A673 (cell line): ENCODE results near the gene MS4A8. TPM values are rescaled to one million over a fixed set of nuclear protein-coding genes. Genes with fewer than 3 reads are reported as not detected.

ENCODE experiments used
- BruUV-seq: library from RNA; stranded (reverse); fragments of 400-500 nt; replicated peaks from 2 replicates; lab custom pipeline; 2021; lab: Mats Ljungman, UMichigan
- CTCF ChIA-PET: fragments of 300-600 bp; sonication (Branson Sonifier 250); formaldehyde crosslinking; loops from one replicate; lab custom pipeline; 2022; ENCODE audit warnings: antibody characterized with exemption; lab: Charles Lee
- POLR2A ChIA-PET: fragments of 300-600 bp; sonication (Branson Sonifier 250); formaldehyde crosslinking; loops from one replicate; lab custom pipeline; 2022; ENCODE audit warnings: antibody characterized with exemption; ENCODE audit not compliant: low non-redundant PET; lab: Charles Lee
- DNase-seq: peaks from one replicate; pipeline ENCODE4 v3.0.0-alpha.2; 2015; ENCODE audit warnings: low spot score
- H3K27ac ChIP-seq: fragments of 200-600 bp; sonication (generic); 2 replicates; pipeline ENCODE4 v1.5.1; 2016; ENCODE audit warnings: mixed run types, low read depth, mild to moderate bottlenecking, mixed read lengths, antibody characterized with exemption, low read length; ENCODE audit not compliant: poor library complexity, severe bottlenecking
- H3K27me3 ChIP-seq: fragments of 200-600 bp; sonication (generic); replicated peaks from 2 replicates; pipeline ENCODE4 v1.6.1; 2017; ENCODE audit warnings: mixed run types, low read depth, mild to moderate bottlenecking, mixed read lengths, antibody characterized with exemption, low read length; ENCODE audit not compliant: insufficient read depth, poor library complexity
- H3K36me3 ChIP-seq: fragments of 200-600 bp; sonication (generic); 2 replicates; pipeline ENCODE4 v1.6.1; 2016; ENCODE audit warnings: mixed run types, mild to moderate bottlenecking, mixed read lengths, antibody characterized with exemption, low read length; ENCODE audit not compliant: insufficient read depth, poor library complexity, severe bottlenecking
- H3K4me1 ChIP-seq: fragments of 200-600 bp; sonication (generic); 2 replicates; pipeline ENCODE4 v1.6.1; 2017; ENCODE audit warnings: mixed run types, mild to moderate bottlenecking, mixed read lengths, antibody characterized with exemption, low read length; ENCODE audit not compliant: insufficient read depth, poor library complexity, severe bottlenecking
- H3K4me3 ChIP-seq: fragments of 200-600 bp; sonication (generic); 2 replicates; pipeline ENCODE4 v1.5.1; 2016; ENCODE audit warnings: low read depth, mixed run types, mild to moderate bottlenecking, mixed read lengths, low read length; ENCODE audit not compliant: poor library complexity, severe bottlenecking
- H3K9me3 ChIP-seq: fragments of 200-600 bp; sonication (generic); 2 replicates; pipeline ENCODE4 v1.6.1; 2016; ENCODE audit warnings: mixed run types, low read depth, mild to moderate bottlenecking, mixed read lengths, antibody characterized with exemption, low read length; ENCODE audit not compliant: poor library complexity, severe bottlenecking
- CTCF ChIP-seq: fragments of 300-800, 200-600 bp; sonication (generic); conservative IDR thresholded peaks from 2 replicates; pipeline ENCODE4 v1.5.1; 2017; ENCODE audit warnings: low read depth, mild to moderate bottlenecking, antibody characterized with exemption, low read length, moderate library complexity, mixed read lengths
- EZH2 ChIP-seq: fragments of 200-600 bp; sonication (generic); IDR thresholded peaks from 2 replicates; pipeline ENCODE4 v1.6.1; 2017; ENCODE audit warnings: borderline replicate concordance, low read depth, mild to moderate bottlenecking, mixed read lengths, antibody characterized with exemption, low read length; ENCODE audit not compliant: poor library complexity, severe bottlenecking
- intact Hi-C: fragments of 100-400 bp; cut with micrococcal nuclease; formaldehyde crosslinking; loops from one replicate; pipeline ENCODE4 v1.10.0; 2022; ENCODE audit not compliant: unreplicated experiment
- total RNA-seq: library from RNA; stranded (reverse); gene quantifications from 2 replicates; pipeline ENCODE4 v1.2.3, GENCODE V29; 2021

MS4A8 gene
- total RNA-seq, 1 experiment from 2014 or later = 1.5 TPM

GRCh38 chr11:60740573-60740972 lies 41.2 kb downstream of the MS4A8 start:
- no TSS peak for BruUV-seq
- no peaks in the 10 kb centered on the region for H3K9me3 ChIP-seq
- peaks cover 22% of the 10 kb centered on the region for H3K27me3 ChIP-seq
- no peak for DNase-seq
- H3K4me1 ChIP-seq = no peaks in the 10 kb centered on the region
- intact Hi-C loops = no loop called here
- H3K36me3 ChIP-seq = no peaks in the 10 kb centered on the region
- no peak for TF ChIP-seq CTCF
- TF ChIP-seq EZH2 = no peak
- no peak overlapping the region for H3K4me3 ChIP-seq
- ChIA-PET POLR2A (no interaction called here), CTCF (no interaction called here)
- no peak overlapping the region for H3K27ac ChIP-seq

GRCh38 chr11:60741421-60741820 lies 42.0 kb downstream of the MS4A8 start:
- CTCF ChIA-PET = no interaction called here
- Histone ChIP-seq H3K4me3 (no peak overlapping the region), H3K9me3 (no peaks in the 10 kb centered on the region), H3K36me3 (no peaks in the 10 kb centered on the region), H3K4me1 (no peaks in the 10 kb centered on the region), H3K27ac (no peak overlapping the region), H3K27me3 (peaks cover 22% of the 10 kb centered on the region)
- intact Hi-C loops = no loop called here
- DNase-seq = no peak
- BruUV-seq = no TSS peak
- POLR2A ChIA-PET = no interaction called here
- TF ChIP-seq EZH2 = no peak
- no peak for TF ChIP-seq CTCF

- ChIA-PET CTCF (no interaction called here), POLR2A (no interaction called here)
- intact Hi-C loops = no loop called here
- H3K36me3 ChIP-seq = no peaks in the 10 kb centered on the region
- peaks cover 15% of the 10 kb centered on the region for H3K27me3 ChIP-seq
- no peak overlapping the region for H3K27ac ChIP-seq
- no peak for DNase-seq
- TF ChIP-seq CTCF = no peak
- no peak for TF ChIP-seq EZH2
- H3K9me3 ChIP-seq = no peaks in the 10 kb centered on the region
- no peak overlapping the region for H3K4me3 ChIP-seq
- no peaks in the 10 kb centered on the region for H3K4me1 ChIP-seq
- BruUV-seq = no TSS peak
These were observed 43.6 kb downstream of the MS4A8 start for GRCh38 chr11:60743058-60743457.
